H9 (cell line): ENCODE data around the gene SCN1B. TPM values are rescaled to one million over a fixed set of nuclear protein-coding genes. Genes with fewer than 3 reads are reported as not detected.

Source experiments
- DNase-seq: peaks from one replicate; pipeline ENCODE4 v3.0.0-alpha.2; 2017
- H2AFZ ChIP-seq: one replicate; pipeline ENCODE4 v1.6.1; 2013; ENCODE audit warnings: mild to moderate bottlenecking, low read length, control low read depth, moderate library complexity
- H2AK5ac ChIP-seq: 2 replicates; pipeline ENCODE4 v1.6.1; 2013; ENCODE audit warnings: low read length, control low read depth, mixed read lengths; ENCODE audit not compliant: insufficient read length
- H2BK120ac ChIP-seq: one replicate; pipeline ENCODE4 v1.6.1; 2013; ENCODE audit warnings: low read depth, mild to moderate bottlenecking, low read length, control low read depth, inconsistent platforms; ENCODE audit not compliant: poor library complexity, severe bottlenecking
- H2BK12ac ChIP-seq: 2 replicates; pipeline ENCODE4 v1.6.1; 2013; ENCODE audit warnings: low read length, control low read depth, mixed read lengths, low read depth; ENCODE audit not compliant: insufficient read length
- H2BK15ac ChIP-seq: 2 replicates; pipeline ENCODE4 v1.6.1; 2013; ENCODE audit warnings: low read depth, low read length, control low read depth
- H2BK20ac ChIP-seq: one replicate; pipeline ENCODE4 v1.6.1; 2013; ENCODE audit warnings: low read depth, mild to moderate bottlenecking, low read length, control low read depth, inconsistent platforms; ENCODE audit not compliant: poor library complexity, severe bottlenecking
- H2BK5ac ChIP-seq: 2 replicates; pipeline ENCODE4 v1.6.1; 2013; ENCODE audit warnings: low read length, control low read depth, mixed read lengths; ENCODE audit not compliant: insufficient read length
- H3K14ac ChIP-seq: 2 replicates; pipeline ENCODE4 v1.6.1; 2013; ENCODE audit warnings: low read length, control low read depth; ENCODE audit not compliant: insufficient read depth
- H3K18ac ChIP-seq: 2 replicates; pipeline ENCODE4 v1.6.1; 2013; ENCODE audit warnings: low read depth, mild to moderate bottlenecking, mixed read lengths, low read length, control low read depth; ENCODE audit not compliant: insufficient read length
- H3K23ac ChIP-seq: 2 replicates; pipeline ENCODE4 v1.6.1; 2013; ENCODE audit warnings: low read length, control low read depth, mixed read lengths, low read depth; ENCODE audit not compliant: insufficient read length
- H3K23me2 ChIP-seq: 2 replicates; pipeline ENCODE4 v1.6.1; 2013; ENCODE audit warnings: low read depth, mild to moderate bottlenecking, mixed read lengths, low read length, control low read depth; ENCODE audit not compliant: insufficient read length, poor library complexity, severe bottlenecking
- H3K27ac ChIP-seq: 2 replicates; pipeline ENCODE4 v1.5.1; 2013; ENCODE audit warnings: low read length, control low read depth, mixed read lengths, low read depth; ENCODE audit not compliant: insufficient read length
- H3K27me3 ChIP-seq: 2 replicates; pipeline ENCODE4 v1.6.1; 2013; ENCODE audit warnings: low read length, control low read depth, inconsistent platforms; ENCODE audit not compliant: insufficient read depth
- H3K4ac ChIP-seq: 2 replicates; pipeline ENCODE4 v1.6.1; 2013; ENCODE audit warnings: low read depth, mild to moderate bottlenecking, control low read depth, inconsistent platforms, low read length, moderate library complexity
- H3K4me1 ChIP-seq: 2 replicates; pipeline ENCODE4 v1.6.1; 2013; ENCODE audit warnings: low read length, control low read depth, inconsistent platforms; ENCODE audit not compliant: insufficient read depth
- H3K4me2 ChIP-seq: 2 replicates; pipeline ENCODE4 v1.6.1; 2013; ENCODE audit warnings: low read length, control low read depth, mixed read lengths; ENCODE audit not compliant: insufficient read length, insufficient read depth
- H3K56ac ChIP-seq: 2 replicates; pipeline ENCODE4 v1.6.1; 2013; ENCODE audit warnings: low read depth, mild to moderate bottlenecking, mixed read lengths, low read length, control low read depth; ENCODE audit not compliant: insufficient read length
- H3K79me1 ChIP-seq: 2 replicates; pipeline ENCODE4 v1.6.1; 2013; ENCODE audit warnings: low read depth, mild to moderate bottlenecking, moderate library complexity, low read length, control low read depth, inconsistent platforms; ENCODE audit not compliant: insufficient read depth, poor library complexity, severe bottlenecking
- H3K79me2 ChIP-seq: 2 replicates; pipeline ENCODE4 v1.6.1; 2013; ENCODE audit warnings: low read length, control low read depth, inconsistent platforms; ENCODE audit not compliant: insufficient read depth
- H3K9ac ChIP-seq: 2 replicates; pipeline ENCODE4 v1.6.1; 2013; ENCODE audit warnings: low read length, control low read depth, mixed read lengths; ENCODE audit not compliant: insufficient read length; ENCODE audit errors: extremely low read depth
- H3K9me3 ChIP-seq: one replicate; pipeline ENCODE4 v1.6.1; 2013; ENCODE audit warnings: low read depth, low read length, inconsistent platforms; ENCODE audit not compliant: control insufficient read depth
- H3T11ph ChIP-seq: one replicate; pipeline ENCODE4 v1.6.1; 2013; ENCODE audit warnings: mild to moderate bottlenecking, low read length, control low read depth, inconsistent platforms
- H4K20me1 ChIP-seq: one replicate; pipeline ENCODE4 v1.6.1; 2013; ENCODE audit not compliant: control insufficient read depth, insufficient read length, insufficient read depth
- H4K5ac ChIP-seq: 2 replicates; pipeline ENCODE4 v1.6.1; 2013; ENCODE audit warnings: low read depth, mild to moderate bottlenecking, mixed read lengths, low read length, control low read depth; ENCODE audit not compliant: insufficient read length
- H4K8ac ChIP-seq: replicated peaks from 2 replicates; pipeline ENCODE4 v1.6.1; 2013; ENCODE audit warnings: low read length, control low read depth, mixed read lengths, low read depth; ENCODE audit not compliant: insufficient read length
- H4K91ac ChIP-seq: 2 replicates; pipeline ENCODE4 v1.6.1; 2013; ENCODE audit warnings: low read depth, mild to moderate bottlenecking, moderate library complexity, mixed read lengths, low read length, control low read depth; ENCODE audit not compliant: insufficient read length
- H3K27ac Mint-ChIP-seq, 3 experiments: 2 replicates in 2 of 3; 3 replicates in 1 of 3; pipeline ENCODE4 v1.8.0; 2020 to 2021; ENCODE audit warnings: mixed read lengths in 3 of 3, mild to moderate bottlenecking in 1 of 3, moderate library complexity in 1 of 3
- H3K27me3 Mint-ChIP-seq: 2 replicates; pipeline ENCODE4 v1.8.0; 2021; ENCODE audit warnings: low read depth, mild to moderate bottlenecking, moderate library complexity, mixed read lengths
- H3K36me3 Mint-ChIP-seq, 3 experiments: 2 replicates in 2 of 3; 3 replicates in 1 of 3; pipeline ENCODE4 v1.8.0; 2020 to 2021; ENCODE audit warnings: low read depth in 3 of 3, mixed read lengths in 3 of 3; ENCODE audit not compliant: insufficient read depth in 1 of 3
- H3K4me1 Mint-ChIP-seq, 2 experiments: 2 replicates each; pipeline ENCODE4 v1.8.0; 2020; ENCODE audit warnings: mixed read lengths in 2 of 2
- H3K4me3 Mint-ChIP-seq, 2 experiments: 2 replicates in 1 of 2; 3 replicates in 1 of 2; pipeline ENCODE4 v1.8.0; 2020 to 2021; ENCODE audit warnings: mild to moderate bottlenecking in 2 of 2, mixed read lengths in 2 of 2, moderate library complexity in 1 of 2
- H3K9me3 Mint-ChIP-seq, 2 experiments: 2 replicates in 1 of 2; 3 replicates in 1 of 2; pipeline ENCODE4 v1.8.0; 2020; ENCODE audit warnings: mild to moderate bottlenecking in 2 of 2, mixed read lengths in 2 of 2, moderate library complexity in 1 of 2
- CTCF ChIP-seq: fragments of 200-600 bp; sonication (generic); conservative IDR thresholded peaks from 3 replicates; pipeline ENCODE4 v1.8.0; 2021; ENCODE audit warnings: antibody characterized with exemption, mild to moderate bottlenecking
- WGBS: extraction: QIAGEN DNeasy Blood & Tissue Kit; methylation state at CpG from one replicate; pipeline ENCODE4 v1.1.7; 2013; ENCODE audit warnings: missing lambda C conversion rate, low lambda C conversion rate, mixed read lengths; ENCODE audit not compliant: insufficient read length; ENCODE audit errors: extremely low coverage; 5-methylcytosine and 5-hydroxymethylcytosine counted together
- total RNA-seq: library from RNA; stranded (reverse); gene quantifications from 2 replicates; pipeline ENCODE4 v1.2.1, GENCODE V29; 2021

SCN1B gene
- total RNA-seq, 1 experiment from 2014 or later: 3.8 TPM

- peaks cover 2% of the 10 kb centered on the region; the same call in 1 of the 2 replicates for H3K27me3 Mint-ChIP-seq
- Histone ChIP-seq H2AFZ (no peak overlapping the region), H3K23ac (no peak overlapping the region), H2BK5ac (no peak overlapping the region), H3K79me2 (no peaks in the 10 kb centered on the region), H3T11ph (no peak overlapping the region), H2BK120ac (no peak overlapping the region), H3K9ac (no peak overlapping the region), H2AK5ac (no peak overlapping the region), H3K14ac (peak overlapping the region; percentile 60), H2BK12ac (no peak overlapping the region), H2BK15ac (no peak overlapping the region), H3K4me2 (peak overlapping the region; percentile 16), H3K79me1 (no peaks in the 10 kb centered on the region), H4K5ac (no peak overlapping the region), H2BK20ac (no peak overlapping the region), H3K4me1 (peaks cover 5% of the 10 kb centered on the region; the same call in 1 of the 2 replicates), H3K27me3 (no peaks in the 10 kb centered on the region), H4K20me1 (peaks cover 4% of the 10 kb centered on the region), H4K8ac (no peak overlapping the region), H3K56ac (no peak overlapping the region), H3K18ac (peak overlapping the region; percentile 48), H3K27ac (no peak overlapping the region), H4K91ac (no peak overlapping the region), H3K4ac (no peak overlapping the region), H3K23me2 (peaks cover 10% of the 10 kb centered on the region), H3K9me3 (no peaks in the 10 kb centered on the region)
- no CpG with 5 or more reads among the region's 36 CpGs for whole genome bisulfite sequencing
- peak overlapping the region; percentile 51 to 82 for H3K4me3 Mint-ChIP-seq
- H3K36me3 Mint-ChIP-seq: no peaks in the 10 kb centered on the region; a peak in 3 of 7 replicates
- peaks cover 39 to 54% of the 10 kb centered on the region in 2 experiments for H3K4me1 Mint-ChIP-seq
- peak; percentile 15; the same call in 1 of the 3 replicates for TF ChIP-seq CTCF
- DNase-seq: peak; percentile 87
- H3K27ac Mint-ChIP-seq: peak overlapping the region; percentile 77 to 91 (median 91); a peak in 6 of 7 replicates
- no peaks in the 10 kb centered on the region for H3K9me3 Mint-ChIP-seq
Observed at GRCh38 chr19:35040826-35041547, 10.7 kb downstream of the SCN1B start.
